Gastrocnemius medialis (tissue), 4 donors: Measurements from ENCODE around the gene WDR64.

ENCODE experiments used
- POLR2A ChIP-seq, 2 donors: fragments of 450-650 bp; IDR thresholded peaks; one replicate each; pipeline ENCODE4 v1.6.1; 2017; ENCODE audit warnings: antibody characterized with exemption in 2 of 2, mild to moderate bottlenecking in 2 of 2, moderate library complexity in 2 of 2
- TF ChIP-seq, protein P1 (sequence below), 5 experiments: fragments of 450-650 bp in 3 of 5; fragments of 200-600 bp in 2 of 5; sonication (generic) in 2 of 5; IDR thresholded peaks in 4 of 5; conservative IDR thresholded peaks in 1 of 5; 1 replicate in 4 of 5; 2 replicates in 1 of 5; pipeline ENCODE4 v1.5.1; 2016 to 2019; ENCODE audit warnings: antibody characterized with exemption in 5 of 5, mild to moderate bottlenecking in 3 of 5, moderate library complexity in 3 of 5

DNA sequence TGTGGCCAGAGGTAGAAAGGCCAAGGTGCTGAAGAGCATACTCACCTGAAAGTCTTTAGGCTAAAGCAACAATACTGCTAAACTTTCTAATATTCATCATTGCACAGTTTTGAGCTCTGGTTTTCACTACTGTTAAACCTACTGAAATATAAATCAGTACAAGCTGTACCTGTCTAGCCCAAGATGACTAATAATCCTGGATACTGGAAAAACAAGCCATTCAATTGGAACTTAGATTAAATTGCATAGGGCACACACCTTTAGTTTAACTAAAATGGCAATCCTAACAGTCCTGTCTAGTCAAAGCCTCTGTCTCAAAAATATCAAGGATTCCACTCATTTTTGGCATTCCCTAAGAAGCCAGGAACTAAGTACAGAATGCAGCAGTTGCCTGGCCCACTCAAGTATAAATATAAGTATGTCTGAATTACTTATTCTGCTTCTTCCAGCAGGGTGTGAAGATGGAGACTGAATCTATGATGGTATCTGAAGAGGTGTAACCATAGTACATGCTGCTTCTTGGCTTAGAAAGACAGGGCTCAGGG lies 15.0 kb upstream of the WDR64 start:
- TF ChIP-seq, protein P1, sequence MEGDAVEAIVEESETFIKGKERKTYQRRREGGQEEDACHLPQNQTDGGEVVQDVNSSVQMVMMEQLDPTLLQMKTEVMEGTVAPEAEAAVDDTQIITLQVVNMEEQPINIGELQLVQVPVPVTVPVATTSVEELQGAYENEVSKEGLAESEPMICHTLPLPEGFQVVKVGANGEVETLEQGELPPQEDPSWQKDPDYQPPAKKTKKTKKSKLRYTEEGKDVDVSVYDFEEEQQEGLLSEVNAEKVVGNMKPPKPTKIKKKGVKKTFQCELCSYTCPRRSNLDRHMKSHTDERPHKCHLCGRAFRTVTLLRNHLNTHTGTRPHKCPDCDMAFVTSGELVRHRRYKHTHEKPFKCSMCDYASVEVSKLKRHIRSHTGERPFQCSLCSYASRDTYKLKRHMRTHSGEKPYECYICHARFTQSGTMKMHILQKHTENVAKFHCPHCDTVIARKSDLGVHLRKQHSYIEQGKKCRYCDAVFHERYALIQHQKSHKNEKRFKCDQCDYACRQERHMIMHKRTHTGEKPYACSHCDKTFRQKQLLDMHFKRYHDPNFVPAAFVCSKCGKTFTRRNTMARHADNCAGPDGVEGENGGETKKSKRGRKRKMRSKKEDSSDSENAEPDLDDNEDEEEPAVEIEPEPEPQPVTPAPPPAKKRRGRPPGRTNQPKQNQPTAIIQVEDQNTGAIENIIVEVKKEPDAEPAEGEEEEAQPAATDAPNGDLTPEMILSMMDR (IDR thresholded peaks at IDR 0.05 in 4 of 5, conservative IDR thresholded peaks at IDR 0.05 in 1 of 5), result no peak
- no peak for TF ChIP-seq POLR2A (IDR thresholded peaks at IDR 0.05)
